ENCODE results near the gene CSGALNACT2.

Gene CSGALNACT2

DNA sequence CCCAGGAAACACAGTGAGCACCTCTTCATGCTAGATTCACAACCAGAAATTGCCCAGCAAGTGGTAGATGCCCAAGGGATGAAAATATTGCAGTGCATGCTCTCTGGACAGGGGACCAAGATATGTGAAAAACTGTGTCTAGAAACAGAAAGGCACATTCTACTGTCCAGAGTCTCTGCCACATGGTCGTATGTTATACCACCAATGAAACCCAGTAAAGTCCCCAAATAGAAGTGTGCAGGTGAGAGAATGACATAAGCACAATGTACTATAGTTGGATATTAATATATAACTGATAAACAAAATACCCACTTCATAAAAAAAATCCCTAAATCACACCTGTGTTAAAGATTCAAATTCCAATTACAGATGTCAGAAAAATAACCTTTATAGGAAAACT lies 84.8 kb downstream of the CSGALNACT2 start:
- Histone ChIP-seq H3K27ac (no peak overlapping the region), H3K79me2 (no peaks in the 10 kb centered on the region)
- TF ChIP-seq, protein P1, sequence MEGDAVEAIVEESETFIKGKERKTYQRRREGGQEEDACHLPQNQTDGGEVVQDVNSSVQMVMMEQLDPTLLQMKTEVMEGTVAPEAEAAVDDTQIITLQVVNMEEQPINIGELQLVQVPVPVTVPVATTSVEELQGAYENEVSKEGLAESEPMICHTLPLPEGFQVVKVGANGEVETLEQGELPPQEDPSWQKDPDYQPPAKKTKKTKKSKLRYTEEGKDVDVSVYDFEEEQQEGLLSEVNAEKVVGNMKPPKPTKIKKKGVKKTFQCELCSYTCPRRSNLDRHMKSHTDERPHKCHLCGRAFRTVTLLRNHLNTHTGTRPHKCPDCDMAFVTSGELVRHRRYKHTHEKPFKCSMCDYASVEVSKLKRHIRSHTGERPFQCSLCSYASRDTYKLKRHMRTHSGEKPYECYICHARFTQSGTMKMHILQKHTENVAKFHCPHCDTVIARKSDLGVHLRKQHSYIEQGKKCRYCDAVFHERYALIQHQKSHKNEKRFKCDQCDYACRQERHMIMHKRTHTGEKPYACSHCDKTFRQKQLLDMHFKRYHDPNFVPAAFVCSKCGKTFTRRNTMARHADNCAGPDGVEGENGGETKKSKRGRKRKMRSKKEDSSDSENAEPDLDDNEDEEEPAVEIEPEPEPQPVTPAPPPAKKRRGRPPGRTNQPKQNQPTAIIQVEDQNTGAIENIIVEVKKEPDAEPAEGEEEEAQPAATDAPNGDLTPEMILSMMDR (IDR thresholded peaks at IDR 0.05): no peak

DNA sequence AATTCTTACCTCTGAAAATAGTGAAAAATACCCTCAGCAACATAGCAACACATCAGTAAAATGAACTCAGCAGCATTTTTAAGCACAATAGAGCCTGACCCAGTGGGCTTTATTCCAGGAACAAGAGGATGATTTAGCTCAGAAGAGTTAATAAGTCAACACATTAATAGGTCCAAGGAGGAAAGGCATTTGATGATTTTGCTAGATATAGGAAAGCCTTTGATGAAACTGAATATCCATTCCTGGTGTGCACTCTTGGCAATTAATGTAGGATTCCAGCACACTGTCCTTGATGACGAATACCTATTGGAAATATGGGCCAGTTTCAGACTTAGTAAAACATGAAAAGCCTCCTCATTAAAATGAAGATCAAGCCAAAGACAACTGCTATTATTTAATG lies 86.1 kb downstream of the CSGALNACT2 start:
- TF ChIP-seq, protein P1 (IDR thresholded peaks at IDR 0.05): no peak
- H3K9ac ChIP-seq: no peak overlapping the region
- H3K4me2 ChIP-seq (ENCODE audit: low read length): no peak overlapping the region
- H3K4me3 ChIP-seq (ENCODE audit: low read depth, low read length): no peak overlapping the region
- H3K36me3 ChIP-seq (ENCODE audit: control insufficient read depth, insufficient read depth, low read length): no peaks in the 10 kb centered on the region
- peaks cover 4% of the 10 kb centered on the region for H3K4me1 ChIP-seq
- H3K27me3 ChIP-seq (ENCODE audit: control insufficient read depth, insufficient read depth, low read length): peaks cover 2% of the 10 kb centered on the region
- no peak overlapping the region for H2AFZ ChIP-seq
- no peak overlapping the region for H3K27ac ChIP-seq
- no peaks in the 10 kb centered on the region for H3K9me3 ChIP-seq (ENCODE audit: control insufficient read depth, low read length)
- H3K79me2 ChIP-seq: no peaks in the 10 kb centered on the region

More for the DNA sequence above, 84.8 kb downstream of the CSGALNACT2 start:
- H2AFZ ChIP-seq: no peak overlapping the region
- H3K36me3 ChIP-seq (ENCODE audit: control insufficient read depth, insufficient read depth, low read length): no peaks in the 10 kb centered on the region
- H3K9ac ChIP-seq: no peak overlapping the region
- no peaks in the 10 kb centered on the region for H3K27me3 ChIP-seq (ENCODE audit: control insufficient read depth, insufficient read depth, low read length)
- peaks cover 4% of the 10 kb centered on the region for H3K4me1 ChIP-seq
- H3K4me2 ChIP-seq (ENCODE audit: low read length): no peak overlapping the region
- no peaks in the 10 kb centered on the region for H3K9me3 ChIP-seq (ENCODE audit: control insufficient read depth, low read length)
- no peak overlapping the region for H3K4me3 ChIP-seq (ENCODE audit: low read depth, low read length)

DNA sequence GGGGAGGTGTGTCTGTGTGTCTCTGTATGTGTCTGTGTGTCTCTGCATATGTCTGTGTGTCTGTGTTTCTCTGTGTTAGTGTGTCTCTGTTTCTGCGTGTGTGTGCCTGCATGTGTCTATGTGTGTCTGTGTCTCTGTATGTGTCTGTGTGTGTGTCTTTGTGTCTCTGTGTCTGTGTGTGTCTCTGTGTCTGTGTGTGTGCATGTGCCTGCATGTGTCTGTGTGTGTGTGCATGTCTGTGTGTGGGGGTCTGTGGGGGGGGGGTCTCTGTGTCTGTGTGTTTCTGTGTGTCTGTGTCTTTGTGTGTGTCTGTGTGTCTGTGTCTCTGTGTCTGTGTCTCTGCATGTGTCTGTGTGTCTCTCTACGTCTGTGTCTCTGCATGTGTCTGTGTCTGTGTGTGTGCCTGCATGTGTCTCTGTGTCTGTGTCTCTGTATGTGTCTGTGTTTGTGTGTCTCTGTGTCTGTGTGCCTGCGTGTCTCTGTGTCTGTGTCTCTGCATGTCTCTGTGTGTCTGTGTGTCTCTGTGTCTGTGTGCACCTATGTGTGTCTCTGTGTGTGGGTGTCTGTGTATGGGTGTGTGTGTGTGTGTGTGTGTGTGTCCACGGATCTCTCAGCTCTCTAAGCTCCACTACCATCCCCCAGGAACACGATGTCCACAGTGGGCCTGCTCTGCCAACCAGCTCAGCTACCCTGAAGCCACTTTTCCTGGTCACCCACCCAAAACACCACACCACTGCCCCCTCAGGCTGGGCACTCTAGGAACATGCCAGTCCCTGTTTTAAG lies 87.0 kb downstream of the CSGALNACT2 start:
- H3K79me2 ChIP-seq: no peaks in the 10 kb centered on the region
- no peak overlapping the region for H3K4me2 ChIP-seq (ENCODE audit: low read length)
- peaks cover 2% of the 10 kb centered on the region for H3K27me3 ChIP-seq (ENCODE audit: control insufficient read depth, insufficient read depth, low read length)
- no peak overlapping the region for H3K9ac ChIP-seq
- no peaks in the 10 kb centered on the region for H3K36me3 ChIP-seq (ENCODE audit: control insufficient read depth, insufficient read depth, low read length)
- no peak overlapping the region for H3K4me3 ChIP-seq (ENCODE audit: low read depth, low read length)
- TF ChIP-seq, protein P1 (IDR thresholded peaks at IDR 0.05): no peak
- H3K27ac ChIP-seq: no peak overlapping the region
- H2AFZ ChIP-seq: no peak overlapping the region
- no peaks in the 10 kb centered on the region for H3K4me1 ChIP-seq
- no peaks in the 10 kb centered on the region for H3K9me3 ChIP-seq (ENCODE audit: control insufficient read depth, low read length)

DNA sequence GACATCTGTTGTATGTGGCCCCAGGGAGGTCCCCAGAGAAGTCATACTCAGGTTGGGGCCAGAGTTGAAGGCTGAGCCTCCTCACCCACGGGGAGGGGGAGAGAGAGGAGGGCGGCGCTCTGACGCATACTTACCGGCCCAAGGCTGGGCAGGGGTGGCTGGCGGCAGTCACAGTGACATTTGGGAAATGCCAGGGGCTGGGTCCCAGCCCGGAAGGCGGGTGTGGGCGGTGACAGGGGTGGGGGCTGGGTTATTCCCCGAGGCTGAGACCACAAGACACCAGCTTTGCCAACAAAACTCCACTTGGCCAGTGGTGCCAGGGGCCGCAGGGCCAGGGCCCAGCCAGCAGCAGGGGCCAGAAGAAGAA lies 87.5 kb downstream of the CSGALNACT2 start:
- Histone ChIP-seq H3K36me3 (ENCODE audit: control insufficient read depth, insufficient read depth, low read length) (no peaks in the 10 kb centered on the region), H3K4me2 (ENCODE audit: low read length) (no peak overlapping the region), H3K9me3 (ENCODE audit: control insufficient read depth, low read length) (no peaks in the 10 kb centered on the region), H3K27me3 (ENCODE audit: control insufficient read depth, insufficient read depth, low read length) (peaks cover 2% of the 10 kb centered on the region), H3K27ac (no peak overlapping the region), H2AFZ (no peak overlapping the region), H3K79me2 (no peaks in the 10 kb centered on the region), H3K4me1 (no peaks in the 10 kb centered on the region), H3K4me3 (ENCODE audit: low read depth, low read length) (no peak overlapping the region), H3K9ac (no peak overlapping the region)
- TF ChIP-seq, protein P1 (IDR thresholded peaks at IDR 0.05): no peak

DNA sequence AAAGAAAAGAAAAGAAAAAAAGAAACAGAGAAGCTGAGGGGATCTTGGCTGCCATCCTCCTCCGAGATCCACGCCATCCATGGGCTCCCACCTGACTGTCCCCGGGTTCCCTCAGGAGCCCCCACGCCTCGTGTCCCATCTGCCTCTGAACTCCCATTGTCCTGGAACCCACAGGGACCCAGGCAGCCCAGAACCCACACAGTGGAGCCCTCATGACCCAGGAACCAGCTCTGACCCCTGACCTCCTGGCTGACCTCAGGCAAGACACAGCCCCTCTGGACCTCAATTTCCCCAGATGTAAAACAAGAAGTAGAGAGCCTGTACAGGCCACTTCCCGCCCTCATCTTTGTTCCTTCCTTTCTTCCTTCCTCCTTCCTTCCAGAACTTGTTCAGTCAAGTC lies 88.2 kb downstream of the CSGALNACT2 start:
- no peak overlapping the region for H3K9ac ChIP-seq
- H3K9me3 ChIP-seq (ENCODE audit: control insufficient read depth, low read length): no peaks in the 10 kb centered on the region
- no peaks in the 10 kb centered on the region for H3K79me2 ChIP-seq
- no peak overlapping the region for H3K27ac ChIP-seq
- no peaks in the 10 kb centered on the region for H3K36me3 ChIP-seq (ENCODE audit: control insufficient read depth, insufficient read depth, low read length)
- no peak overlapping the region for H2AFZ ChIP-seq
- no peak overlapping the region for H3K4me3 ChIP-seq (ENCODE audit: low read depth, low read length)
- H3K4me2 ChIP-seq (ENCODE audit: low read length): no peak overlapping the region
- TF ChIP-seq, protein P1 (IDR thresholded peaks at IDR 0.05): no peak
- H3K4me1 ChIP-seq: no peaks in the 10 kb centered on the region
- peaks cover 2% of the 10 kb centered on the region for H3K27me3 ChIP-seq (ENCODE audit: control insufficient read depth, insufficient read depth, low read length)
